Measurements from ENCODE around the gene LHX1. TPM values are rescaled to one million over a fixed set of nuclear protein-coding genes. Genes with fewer than 3 reads are reported as not detected.

The LHX1 gene
- total RNA-seq, 1 experiment from 2014 or later, result 0.61 TPM

GRCh38 chr17:36933512-36934143 is 3.6 kb upstream of the LHX1 start:
- Mint-ChIP-seq H3K9me3 (no peaks in the 10 kb centered on the region), H3K4me3 (peak overlapping the region; percentile 78), H3K36me3 (no peaks in the 10 kb centered on the region), H3K4me1 (peaks cover 77% of the 10 kb centered on the region), H3K27me3 (ENCODE audit: low read depth) (peaks cover 99% of the 10 kb centered on the region), H3K27ac (no peak overlapping the region)
- DNase-seq (ENCODE audit: low spot score), result no peak
- no peak for TF ChIP-seq HMGXB4 (CRISPR knock-in tag; IDR thresholded peaks at IDR 0.05)
- no peak for TF ChIP-seq USF1 (CRISPR knock-in tag; IDR thresholded peaks at IDR 0.05)
- no peak for TF ChIP-seq SP1 (CRISPR knock-in tag; conservative IDR thresholded peaks at IDR 0.05)
- no peak for TF ChIP-seq ZMAT4 (CRISPR knock-in tag; IDR thresholded peaks at IDR 0.05)
- TF ChIP-seq E2F5 (CRISPR knock-in tag; IDR thresholded peaks at IDR 0.05), result no peak
- no peak for TF ChIP-seq HMGA2 (CRISPR knock-in tag; IDR thresholded peaks at IDR 0.05)
- TF ChIP-seq MAX (CRISPR knock-in tag; IDR thresholded peaks at IDR 0.05), result no peak
- no peak for TF ChIP-seq FOXP1 (CRISPR knock-in tag; IDR thresholded peaks at IDR 0.05; ENCODE audit: borderline replicate concordance)
- TF ChIP-seq E2F4 (CRISPR knock-in tag; IDR thresholded peaks at IDR 0.05; ENCODE audit: borderline replicate concordance, low read depth), result no peak
- no peak for TF ChIP-seq AFF4 (CRISPR knock-in tag; IDR thresholded peaks at IDR 0.05; ENCODE audit: borderline replicate concordance)
- no peak for TF ChIP-seq MYBL2 (CRISPR knock-in tag; IDR thresholded peaks at IDR 0.05)
- TF ChIP-seq ZNF396 (CRISPR knock-in tag; IDR thresholded peaks at IDR 0.05; ENCODE audit: borderline replicate concordance), result no peak
- no peak for TF ChIP-seq PRDM15 (CRISPR knock-in tag; IDR thresholded peaks at IDR 0.05)
- no peak for ATAC-seq
- ChIA-PET CTCF (interaction anchor here (0.7 to 2.1 kb wide), 6 partner anchors 16 to 1495 kb away, joined by 3 to 10 read pairs (median 4); partner anchors contain the start of gene AATF), POLR2A (interaction anchor here (0.5 kb wide), 1 partner anchor 106 kb away, joined by 3 read pairs; no protein-coding TSS in a partner anchor)
